GM23338 (cell line): ENCODE data around the gene CAMTA1. TPM values are rescaled to one million over a fixed set of nuclear protein-coding genes. Genes with fewer than 3 reads are reported as not detected.

ENCODE experiments used
- ATAC-seq: fragments of 200-7000 bp; cut with Tn5 transposase; 3 replicates; pipeline ENCODE4 v1.9.1; 2020
- DNase-seq: peaks from one replicate; pipeline ENCODE4 v3.0.0-alpha.2; 2015; ENCODE audit warnings: low spot score
- H2AFZ ChIP-seq: fragments of 200-600 bp; sonication (generic); 2 replicates; pipeline ENCODE4 v1.8.0; 2016; ENCODE audit warnings: antibody characterized with exemption, mild to moderate bottlenecking, moderate library complexity
- H3F3A ChIP-seq: fragments of 200-600 bp; sonication (generic); replicated peaks from 2 replicates; pipeline ENCODE4 v1.8.0; 2017; ENCODE audit warnings: antibody characterized with exemption, mixed run types, low read depth
- H3K27ac ChIP-seq: fragments of 200-600 bp; sonication (generic); 2 replicates; pipeline ENCODE4 v1.6.1; 2016; ENCODE audit warnings: low read depth
- H3K27me3 ChIP-seq: fragments of 200-600 bp; sonication (generic); 2 replicates; pipeline ENCODE4 v1.8.0; 2016; ENCODE audit warnings: mild to moderate bottlenecking, mixed run types, moderate library complexity; ENCODE audit not compliant: insufficient read depth
- H3K36me3 ChIP-seq: fragments of 200-600 bp; sonication (generic); 2 replicates; pipeline ENCODE4 v1.8.0; 2016; ENCODE audit warnings: mild to moderate bottlenecking; ENCODE audit not compliant: insufficient read depth
- H3K4me1 ChIP-seq: fragments of 200-600 bp; sonication (generic); 2 replicates; pipeline ENCODE4 v1.8.0; 2016; ENCODE audit warnings: mild to moderate bottlenecking, moderate library complexity; ENCODE audit not compliant: insufficient read depth
- H3K4me2 ChIP-seq: fragments of 200-600 bp; sonication (generic); 2 replicates; pipeline ENCODE4 v1.7.1; 2017; ENCODE audit warnings: mixed run types
- H3K4me3 ChIP-seq: fragments of 200-600 bp; sonication (generic); 2 replicates; pipeline ENCODE4 v1.6.1; 2016; ENCODE audit warnings: mixed run types
- H3K79me2 ChIP-seq: fragments of 200-600 bp; sonication (generic); replicated peaks from 2 replicates; pipeline ENCODE4 v1.8.0; 2017; ENCODE audit warnings: mild to moderate bottlenecking; ENCODE audit not compliant: insufficient read depth
- H3K9me2 ChIP-seq: fragments of 200-600 bp; sonication (generic); 2 replicates; pipeline ENCODE4 v1.8.0; 2017; ENCODE audit not compliant: insufficient read depth
- H4K20me1 ChIP-seq: fragments of 200-600 bp; sonication (generic); replicated peaks from 2 replicates; pipeline ENCODE4 v1.8.0; 2017; ENCODE audit warnings: mild to moderate bottlenecking; ENCODE audit not compliant: insufficient read depth
- H3K27ac Mint-ChIP-seq: 2 replicates; pipeline ENCODE4 v1.8.0; 2020; ENCODE audit warnings: inconsistent platforms, mild to moderate bottlenecking, moderate library complexity, mixed read lengths
- H3K27me3 Mint-ChIP-seq: 3 replicates; pipeline ENCODE4 v1.8.0; 2022; ENCODE audit warnings: low read depth, mild to moderate bottlenecking, moderate library complexity, mixed read lengths, inconsistent platforms; ENCODE audit not compliant: insufficient read depth, poor library complexity
- H3K36me3 Mint-ChIP-seq: 3 replicates; pipeline ENCODE4 v1.8.0; 2021; ENCODE audit warnings: low read depth, mild to moderate bottlenecking, inconsistent platforms, moderate library complexity, mixed read lengths
- H3K4me1 Mint-ChIP-seq: 3 replicates; pipeline ENCODE4 v1.8.0; 2020; ENCODE audit warnings: mild to moderate bottlenecking, inconsistent platforms, mixed read lengths
- H3K4me3 Mint-ChIP-seq: 3 replicates; pipeline ENCODE4 v1.8.0; 2021; ENCODE audit warnings: moderate library complexity, mild to moderate bottlenecking, inconsistent platforms, mixed read lengths
- H3K9me3 Mint-ChIP-seq: 3 replicates; pipeline ENCODE4 v1.8.0; 2020; ENCODE audit warnings: moderate library complexity, mild to moderate bottlenecking, inconsistent platforms, mixed read lengths
- CREB1 ChIP-seq: fragments of 250-450 bp; sonication (Bioruptor Pico); IDR thresholded peaks from 2 replicates; pipeline ENCODE4 v1.5.0; 2020; ENCODE audit warnings: low read depth, mild to moderate bottlenecking, moderate library complexity
- ETS1 ChIP-seq: IDR thresholded peaks from 2 replicates; pipeline ENCODE4 v1.6.1; 2016; ENCODE audit warnings: antibody characterized with exemption
- EZH2 ChIP-seq: fragments of 200-600 bp; sonication (generic); IDR thresholded peaks from one replicate; pipeline ENCODE4 v1.8.0; 2017; ENCODE audit warnings: antibody characterized with exemption, mild to moderate bottlenecking, low read depth; ENCODE audit not compliant: unreplicated experiment
- EZH2phosphoT487 ChIP-seq: fragments of 200-600 bp; sonication (generic); IDR thresholded peaks from one replicate; pipeline ENCODE4 v1.8.1; 2018; ENCODE audit warnings: antibody characterized with exemption; ENCODE audit not compliant: unreplicated experiment
- JUNB ChIP-seq: IDR thresholded peaks from one replicate; pipeline ENCODE4 v1.6.1; 2016; ENCODE audit warnings: antibody characterized with exemption; ENCODE audit not compliant: unreplicated experiment
- NANOG ChIP-seq: IDR thresholded peaks from 2 replicates; pipeline ENCODE4 v1.6.1; 2016; ENCODE audit warnings: antibody characterized with exemption, borderline replicate concordance
- POLR2AphosphoS5 ChIP-seq: IDR thresholded peaks from 2 replicates; pipeline ENCODE4 v1.6.1; 2016; ENCODE audit warnings: antibody characterized with exemption, low read depth
- STAT1 ChIP-seq: IDR thresholded peaks from one replicate; pipeline ENCODE4 v1.6.1; 2016; ENCODE audit warnings: antibody characterized with exemption; ENCODE audit not compliant: unreplicated experiment
- ZNF331 ChIP-seq: fragments of 250-450 bp; sonication (Bioruptor Pico); IDR thresholded peaks from 2 replicates; pipeline ENCODE4 v1.5.0; 2020; ENCODE audit warnings: low read depth, mild to moderate bottlenecking, moderate library complexity
- ZNF462 ChIP-seq: fragments of 250-450 bp; sonication (Bioruptor Pico); IDR thresholded peaks from 2 replicates; pipeline ENCODE4 v1.5.0; 2020; ENCODE audit warnings: mild to moderate bottlenecking, moderate library complexity
- polyA plus RNA-seq: library from polyadenylated mRNA; unstranded; fragments of >200 nt; fragmentation: Nextera tagmentation; extraction: Ambion mirVana; gene quantifications from 2 replicates; pipeline ENCODE4 v1.2.1, GENCODE V29; 2016
- total RNA-seq: library from RNA; depleted of rRNA; stranded (reverse); fragments of >200 nt; shearing (Covaris generic); gene quantifications from 2 replicates; pipeline ENCODE4 v1.2.3, GENCODE V29; 2014

The CAMTA1 gene
- total and polyA plus RNA-seq, 2 experiments from 2014 or later: 115 to 519 TPM

- H3K4me1 ChIP-seq: peaks cover 9% of the 10 kb centered on the region; the same call in 1 of the 2 replicates
- Mint-ChIP-seq H3K9me3 (no peaks in the 10 kb centered on the region), H3K4me3 (no peak overlapping the region), H3K36me3 (no peaks in the 10 kb centered on the region), H3K27ac (no peak overlapping the region), H3K27me3 (peaks cover 7% of the 10 kb centered on the region), H3K4me1 (peaks cover 27% of the 10 kb centered on the region)
- H3K27me3 ChIP-seq: no peaks in the 10 kb centered on the region
- H3K9me2 ChIP-seq: no peaks in the 10 kb centered on the region; the same call in 1 of the 2 replicates
- H4K20me1 ChIP-seq: no peaks in the 10 kb centered on the region; the same call in 1 of the 2 replicates
- no peak overlapping the region for H3K27ac ChIP-seq
- no peak overlapping the region for H3K4me3 ChIP-seq
- no peaks in the 10 kb centered on the region for H3F3A ChIP-seq
- H3K4me2 ChIP-seq: no peak overlapping the region
- TF ChIP-seq NANOG (no peak), ZNF331 (CRISPR knock-in tag) (no peak), ETS1 (no peak), POLR2AphosphoS5 (no peak), STAT1 (no peak)
- DNase-seq: no peak
- H3K79me2 ChIP-seq: no peaks in the 10 kb centered on the region
- no peaks in the 10 kb centered on the region for H3K36me3 ChIP-seq
- ATAC-seq: no peak
- H2AFZ ChIP-seq: no peak overlapping the region
These were observed 828.0 kb downstream of the CAMTA1 start for GRCh38 chr1:7613106-7613850.

- Histone ChIP-seq H3K79me2 (no peaks in the 10 kb centered on the region), H3F3A (no peaks in the 10 kb centered on the region), H2AFZ (no peak overlapping the region), H3K9me2 (no peaks in the 10 kb centered on the region), H3K27me3 (no peaks in the 10 kb centered on the region), H3K36me3 (no peaks in the 10 kb centered on the region), H4K20me1 (no peaks in the 10 kb centered on the region; the same call in 1 of the 2 replicates), H3K4me3 (no peak overlapping the region), H3K4me1 (peaks cover 4% of the 10 kb centered on the region; the same call in 1 of the 2 replicates), H3K27ac (no peak overlapping the region), H3K4me2 (no peak overlapping the region)
- Mint-ChIP-seq H3K9me3 (no peaks in the 10 kb centered on the region), H3K36me3 (no peaks in the 10 kb centered on the region), H3K4me1 (peaks cover 22% of the 10 kb centered on the region), H3K27ac (no peak overlapping the region), H3K4me3 (no peak overlapping the region), H3K27me3 (peaks cover 7% of the 10 kb centered on the region)
- ATAC-seq: no peak
- no peak for DNase-seq
- no peak for TF ChIP-seq EZH2
- no peak for TF ChIP-seq JUNB
- TF ChIP-seq ZNF462: no peak
- TF ChIP-seq NANOG: no peak
- TF ChIP-seq ZNF331 (CRISPR knock-in tag): no peak
- TF ChIP-seq CREB1: no peak
- no peak for TF ChIP-seq EZH2phosphoT487
- TF ChIP-seq ETS1: no peak
These were observed 828.6 kb downstream of the CAMTA1 start for GRCh38 chr1:7613851-7614205.
